Measurements from ENCODE around the gene CTF1.

The CTF1 gene

DNA sequence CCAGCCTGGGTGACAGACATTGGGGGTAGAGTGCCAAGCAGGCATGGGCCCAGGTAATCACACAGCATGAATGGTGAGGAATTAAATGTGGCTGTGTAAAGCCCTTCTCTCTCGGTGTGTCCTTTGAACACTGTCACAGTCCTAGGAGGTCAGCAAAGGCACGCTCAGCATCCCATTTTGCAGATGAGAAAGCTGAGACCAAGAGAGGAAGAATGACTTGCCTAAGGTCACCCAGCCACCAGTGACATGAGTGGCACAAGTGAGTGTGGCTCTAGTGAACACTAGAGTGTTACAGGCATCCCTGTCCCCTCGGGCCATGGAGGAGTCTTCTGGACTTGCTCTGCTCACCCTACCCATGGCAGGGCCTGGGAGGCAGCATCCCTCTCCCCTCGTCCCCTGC lies 10.7 kb downstream of the CTF1 start:
- no peak for DNase-seq (ENCODE audit: low spot score)

DNA sequence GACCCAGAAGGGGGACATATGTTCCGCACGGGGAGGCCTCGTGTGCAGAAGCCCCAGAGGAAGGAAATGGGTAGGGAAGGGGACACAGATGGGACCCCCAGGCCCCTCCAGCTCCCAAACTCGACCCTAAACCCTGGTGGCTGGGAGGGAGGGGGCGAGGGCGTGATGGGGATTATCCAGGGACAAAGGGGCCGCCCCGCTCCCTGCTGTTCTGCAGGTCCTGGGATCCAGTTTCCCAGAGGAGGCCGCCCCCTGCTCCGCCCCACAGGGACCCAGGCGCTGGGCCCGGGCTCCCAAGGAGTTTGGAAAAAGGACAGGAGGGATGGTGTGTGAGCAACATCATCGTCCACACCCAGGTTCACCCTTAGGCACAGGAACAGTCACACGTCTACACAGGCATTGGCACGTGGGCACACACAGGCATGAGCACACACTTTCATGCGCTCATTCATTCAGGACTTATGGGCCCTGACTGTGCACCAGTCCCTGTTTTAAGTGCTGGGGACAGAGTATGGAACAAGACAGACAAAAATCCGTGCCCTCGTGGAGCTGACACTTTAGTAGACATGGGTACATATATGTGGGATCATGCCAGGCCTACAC lies 14.1 kb downstream of the CTF1 start:
- DNase-seq (ENCODE audit: low spot score), result no peak

DNA sequence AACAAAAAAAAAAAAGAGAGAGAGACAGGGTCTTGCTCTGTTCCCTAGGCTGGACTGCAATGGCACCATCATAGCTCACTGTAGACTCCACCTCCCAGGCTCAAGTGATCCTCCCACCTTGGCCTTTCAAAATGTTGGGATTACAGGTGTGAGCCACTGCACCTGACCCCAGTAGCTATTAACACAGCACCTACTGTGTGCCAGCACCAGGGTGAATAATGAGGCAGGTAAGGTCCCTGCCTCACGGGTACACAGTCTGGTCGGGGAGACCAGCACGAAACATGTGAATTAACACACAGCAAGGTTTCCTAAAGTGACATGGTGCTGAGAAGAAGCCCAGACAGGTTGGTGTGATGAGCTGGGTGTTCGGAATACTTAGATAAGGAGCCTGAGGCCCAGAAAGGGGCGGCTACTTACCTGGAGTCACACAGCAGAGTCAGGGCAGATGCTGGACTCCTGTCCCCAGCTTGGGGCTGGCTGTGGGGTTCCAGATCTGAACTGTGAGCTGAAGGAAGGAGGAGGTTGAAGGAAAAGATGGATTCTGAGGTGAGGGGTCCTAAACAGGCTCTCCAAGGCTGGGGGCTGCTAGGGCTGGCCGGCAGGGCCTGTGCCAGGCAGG lies 16.5 kb downstream of the CTF1 start:
- DNase-seq (ENCODE audit: low spot score), result no peak

DNA sequence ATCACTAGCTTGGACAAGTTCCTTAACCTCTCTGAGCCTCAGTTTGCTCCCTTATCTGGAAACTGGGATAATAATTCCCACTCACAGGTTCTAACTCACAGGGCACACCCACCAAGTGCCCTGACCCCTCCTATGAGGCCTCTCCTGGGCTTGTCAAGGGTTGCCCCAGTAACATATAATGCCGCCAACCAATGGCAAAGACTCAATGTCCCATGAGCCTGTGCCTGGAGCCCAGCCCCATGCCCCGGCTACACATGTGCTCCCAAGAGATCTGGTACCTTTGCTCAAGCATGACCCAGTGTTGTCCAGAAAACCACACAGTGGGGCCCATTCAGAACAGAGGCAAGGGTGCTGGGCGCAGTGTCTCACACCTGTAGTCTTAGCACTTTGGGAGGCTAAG lies 18.4 kb downstream of the CTF1 start:
- no peak for DNase-seq (ENCODE audit: low spot score)

DNA sequence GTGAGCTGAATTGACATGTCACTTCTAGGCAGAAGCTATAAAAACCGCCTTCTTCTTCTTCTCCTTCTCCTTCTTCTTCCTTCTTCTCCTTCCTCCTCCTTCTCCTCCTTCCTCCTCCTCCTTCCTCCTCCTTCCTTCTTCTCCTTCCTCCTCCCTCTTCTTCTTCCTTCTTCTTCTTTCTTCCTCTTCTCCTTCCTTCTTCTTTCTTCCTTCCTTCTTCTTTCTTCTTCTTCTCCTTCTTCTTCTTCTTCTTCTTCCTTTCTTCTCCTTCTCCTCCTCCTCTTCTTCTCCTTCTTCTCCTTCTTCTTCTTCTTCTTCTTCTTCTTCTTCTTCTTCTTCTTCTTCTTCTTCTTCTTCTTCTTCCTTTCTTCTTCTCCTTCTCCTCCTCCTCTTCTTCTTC lies 22.2 kb downstream of the CTF1 start:
- DNase-seq (ENCODE audit: low spot score), result no peak

DNA sequence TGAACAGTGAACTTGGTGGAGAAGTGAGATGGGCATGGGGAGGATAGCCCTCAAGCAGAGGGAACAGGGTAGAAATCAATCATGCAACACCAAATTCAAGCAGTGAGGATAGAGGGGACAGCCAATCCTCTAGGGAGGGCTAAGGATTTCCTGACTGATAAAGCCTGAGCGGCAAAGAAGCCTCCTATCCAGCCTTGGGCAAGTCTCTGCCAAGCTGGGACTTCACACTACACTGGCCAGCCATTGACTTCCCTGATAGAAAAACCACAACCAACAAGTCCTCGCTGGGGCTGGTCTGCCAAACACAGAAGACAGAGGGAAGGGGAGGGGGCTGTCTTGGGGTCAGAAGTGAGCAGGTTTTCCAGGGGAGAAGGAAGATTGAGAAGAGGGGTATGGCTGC lies 24.5 kb downstream of the CTF1 start:
- DNase-seq (ENCODE audit: low spot score), result no peak

DNA sequence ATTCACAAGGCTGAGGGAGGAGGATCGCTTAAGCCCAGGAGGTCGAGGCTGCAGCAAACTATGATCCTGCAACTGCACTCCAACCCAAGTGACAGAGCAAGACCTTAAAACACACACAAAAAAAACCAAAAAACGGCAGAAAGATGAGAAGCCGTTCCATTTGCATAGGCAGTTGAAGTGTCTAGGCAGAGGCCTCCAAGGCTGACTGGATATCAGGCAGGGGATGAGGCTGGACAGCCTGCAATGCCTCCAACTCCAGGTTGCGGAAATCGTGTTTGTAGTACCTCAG lies 25.0 kb downstream of the CTF1 start:
- no peak for DNase-seq (ENCODE audit: low spot score)

DNA sequence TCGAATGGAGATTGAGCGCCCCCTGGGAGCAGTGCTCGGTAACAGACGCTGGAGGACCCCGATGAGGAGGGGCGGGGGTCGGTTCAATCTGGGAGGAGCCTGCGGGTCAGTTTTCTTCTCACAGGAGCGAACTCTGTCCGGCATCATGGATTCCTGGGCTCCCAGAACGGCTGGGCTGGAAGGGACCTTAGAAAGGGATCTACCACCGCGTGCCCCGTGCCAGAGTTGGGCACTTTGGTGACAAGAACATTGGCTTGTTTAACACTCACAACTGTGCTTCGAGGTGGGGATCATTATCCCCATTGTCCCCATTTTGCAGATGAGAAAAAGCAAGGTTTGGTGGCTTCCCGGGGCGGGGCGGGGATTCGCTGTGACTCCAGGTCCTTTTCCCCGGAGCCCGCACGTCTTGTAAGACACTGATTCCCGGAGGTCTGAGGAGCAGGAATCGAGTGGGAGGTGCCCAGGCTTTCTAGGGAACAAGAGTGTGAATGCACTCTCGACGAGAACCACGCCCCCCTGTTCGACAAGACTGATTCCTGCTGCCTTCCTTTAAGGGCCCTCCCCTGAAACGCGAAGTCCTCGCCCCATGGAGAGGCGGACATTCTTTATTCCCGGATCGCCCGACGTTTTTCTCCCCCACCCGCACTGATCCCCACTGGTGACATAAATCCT lies 25.5 kb downstream of the CTF1 start:
- peak; percentile 85 for DNase-seq (ENCODE audit: low spot score)

DNA sequence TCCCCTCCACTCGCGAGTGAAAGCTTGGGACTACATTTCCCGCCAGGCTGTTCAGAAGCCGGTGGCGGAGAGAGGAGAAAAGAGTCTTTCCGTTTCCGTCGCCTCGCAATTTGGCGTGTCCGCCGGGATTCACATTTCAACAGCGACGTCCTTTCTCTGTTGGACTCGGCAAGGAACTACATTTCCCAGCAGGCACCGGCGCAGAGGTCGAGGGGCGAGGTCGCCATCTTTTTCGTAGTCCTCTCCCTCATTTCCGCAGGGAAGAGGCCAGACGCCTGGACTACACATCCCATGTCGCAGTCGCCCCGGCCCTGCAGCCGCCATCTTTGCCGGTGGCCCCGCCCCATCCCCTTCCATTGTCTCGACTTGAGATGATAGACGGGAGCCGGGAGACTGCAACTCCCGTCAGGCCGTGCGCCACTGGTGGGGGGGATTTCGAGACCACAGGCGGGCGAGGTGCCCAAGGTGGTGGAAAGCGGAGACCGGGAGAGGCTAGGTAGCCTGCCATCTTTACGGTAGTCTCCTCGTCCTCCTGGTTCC lies 26.1 kb downstream of the CTF1 start:
- peak; percentile 95 for DNase-seq (ENCODE audit: low spot score)

DNA sequence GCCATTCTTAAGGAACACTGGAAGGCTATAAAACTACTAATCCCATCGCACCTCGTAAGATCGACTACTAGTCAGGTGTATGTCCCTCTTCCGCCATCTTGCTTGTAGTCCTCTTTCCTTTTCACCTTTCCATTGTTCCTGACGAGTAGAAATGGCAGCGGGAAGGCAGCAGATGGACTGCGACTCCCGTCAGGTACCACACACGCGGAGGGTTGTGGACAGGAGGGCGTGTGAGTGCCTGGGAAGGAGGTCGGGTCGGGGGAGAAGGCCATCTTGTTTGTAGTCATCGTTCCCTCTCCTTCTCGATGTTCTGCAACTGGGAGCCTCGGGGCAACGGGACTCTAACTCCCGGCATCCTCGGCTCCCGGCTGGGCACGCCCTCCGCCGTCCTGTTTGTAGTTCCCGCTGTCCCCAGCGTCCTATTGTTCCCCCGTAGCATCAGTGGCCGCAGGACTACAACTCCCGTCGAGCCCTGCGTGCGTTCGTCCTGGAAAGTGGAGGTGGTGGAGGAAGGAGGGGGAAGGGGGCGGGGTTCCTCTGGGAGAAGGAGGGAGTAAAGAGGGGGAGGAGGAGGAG lies 26.6 kb downstream of the CTF1 start:
- DNase-seq (ENCODE audit: low spot score), result peak; percentile 97

DNA sequence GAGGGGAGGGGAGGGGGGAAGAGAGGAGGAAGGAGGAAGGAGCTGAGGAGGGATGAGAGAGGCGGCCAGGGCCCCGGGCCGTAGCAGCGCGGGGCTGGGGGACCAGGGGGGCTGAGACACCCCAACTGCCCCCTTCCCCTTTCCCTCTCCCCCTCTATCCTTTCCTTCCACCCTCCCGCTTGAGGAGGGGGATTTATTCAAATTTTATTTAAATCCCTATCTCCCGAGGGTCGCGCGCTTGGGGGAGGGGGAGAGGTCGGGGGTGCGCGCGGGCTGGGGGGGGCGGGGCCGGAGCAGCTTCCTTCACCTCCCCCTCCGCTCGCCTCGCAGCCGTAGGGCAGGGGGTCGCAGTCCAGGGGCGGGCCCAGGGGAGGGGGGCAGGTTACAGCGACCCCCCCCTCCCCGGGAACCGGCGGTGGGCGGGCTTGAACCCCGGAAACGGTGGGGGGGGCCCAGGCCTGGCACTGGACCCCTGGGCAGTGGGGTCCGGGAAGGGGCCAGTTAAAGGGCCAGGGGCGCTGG lies 27.2 kb downstream of the CTF1 start, which contains the start of gene FBXL19:
Gene FBXL19 (plus strand): TSS at position 19 of the 522 bp plus-strand sequence. CDS start 2,183 bp downstream, outside the sequence.
- DNase-seq (ENCODE audit: low spot score), result peak; percentile 26

DNA sequence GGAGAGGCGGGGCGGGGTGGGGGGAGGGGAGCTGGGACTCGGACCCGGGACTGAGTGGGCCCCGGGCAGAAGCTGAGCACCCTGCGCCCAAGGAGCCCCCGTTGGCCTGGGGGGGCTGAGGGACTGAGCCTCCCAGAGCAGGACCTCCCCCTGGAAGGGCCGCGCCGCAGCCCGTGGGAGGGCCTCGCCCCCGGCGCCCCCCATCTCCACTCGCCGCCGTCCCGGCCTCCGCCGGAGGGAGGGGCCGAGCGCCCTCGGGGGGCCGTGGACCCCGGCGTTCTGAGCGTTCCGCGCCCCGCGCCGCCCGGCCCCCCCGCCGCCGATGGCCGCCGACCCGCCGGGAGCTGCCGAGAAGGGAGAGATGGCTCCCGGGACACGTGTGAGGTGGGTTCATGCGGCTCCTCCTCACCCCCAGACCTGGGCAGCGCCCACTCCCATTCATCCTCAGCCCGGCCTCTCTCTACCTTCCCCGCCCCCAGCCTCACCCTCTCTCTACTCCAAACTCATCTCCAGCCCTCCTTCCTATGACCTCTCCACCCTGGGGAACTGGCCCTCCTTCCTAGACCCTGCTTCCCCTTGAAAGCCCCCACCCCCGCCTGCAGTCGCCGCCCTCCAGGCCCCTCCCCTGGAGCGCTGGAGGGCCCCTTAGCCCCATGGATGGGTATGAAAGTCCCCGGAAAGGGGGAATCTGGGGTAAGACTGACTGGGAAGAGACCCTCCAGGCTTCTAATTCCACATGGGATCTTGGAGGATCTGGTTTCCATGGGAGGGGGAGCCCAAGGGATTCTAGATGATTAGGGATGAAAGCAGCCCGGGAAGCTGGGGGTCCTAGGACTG lies 27.9 kb downstream of the CTF1 start:
- DNase-seq (ENCODE audit: low spot score), result peak; percentile 33

DNA sequence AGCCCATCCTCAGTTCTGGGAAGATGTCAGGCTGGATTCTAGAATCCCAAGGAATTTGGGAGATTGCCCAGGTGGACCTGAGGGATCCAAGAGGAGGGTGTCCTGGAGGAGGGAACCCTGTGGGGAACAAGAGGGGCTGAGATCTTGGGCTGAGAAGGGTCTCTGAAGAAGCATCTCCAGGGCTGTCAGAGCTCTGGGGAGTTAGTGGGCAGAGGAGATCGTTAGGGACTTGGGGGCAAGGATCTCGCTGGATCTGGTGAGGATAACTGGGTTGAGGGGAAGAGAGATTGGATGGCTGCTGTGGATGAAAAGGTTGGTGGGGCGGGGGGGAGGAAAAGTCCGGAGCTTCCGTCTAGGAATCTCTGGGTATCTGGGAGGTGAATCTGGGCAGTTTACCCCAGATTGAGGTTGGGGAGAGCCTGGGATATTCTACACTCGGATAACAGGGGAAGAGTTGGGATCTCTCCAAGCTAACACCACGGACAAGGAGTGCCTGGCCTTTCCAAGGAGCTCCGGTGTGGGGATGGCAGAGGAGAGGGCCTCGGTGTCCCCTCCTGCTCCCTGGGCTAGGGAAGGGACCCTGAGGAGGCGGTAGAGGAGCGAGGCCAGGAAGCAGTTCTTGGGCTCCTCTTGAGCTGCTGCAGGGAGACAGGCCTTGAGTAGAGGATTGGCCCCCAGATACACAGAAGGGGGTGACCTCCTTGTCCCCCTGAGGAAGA lies 28.7 kb downstream of the CTF1 start:
- no peak for DNase-seq (ENCODE audit: low spot score)

DNA sequence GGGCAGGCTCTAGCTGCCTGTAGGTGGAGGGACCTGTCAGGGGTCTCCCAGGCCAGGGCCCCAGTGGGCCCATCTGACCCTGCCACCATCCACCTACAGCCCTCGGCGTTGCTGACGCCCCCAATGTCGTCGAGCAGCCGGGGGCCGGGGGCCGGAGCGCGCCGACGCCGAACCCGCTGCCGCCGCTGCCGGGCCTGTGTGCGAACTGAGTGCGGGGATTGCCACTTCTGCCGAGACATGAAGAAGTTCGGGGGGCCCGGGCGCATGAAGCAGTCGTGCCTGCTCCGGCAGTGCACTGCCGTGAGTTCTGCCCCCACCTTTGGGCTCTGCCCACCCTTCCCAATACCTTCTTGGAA lies 29.2 kb downstream of the CTF1 start:
- DNase-seq (ENCODE audit: low spot score), result no peak

DNA sequence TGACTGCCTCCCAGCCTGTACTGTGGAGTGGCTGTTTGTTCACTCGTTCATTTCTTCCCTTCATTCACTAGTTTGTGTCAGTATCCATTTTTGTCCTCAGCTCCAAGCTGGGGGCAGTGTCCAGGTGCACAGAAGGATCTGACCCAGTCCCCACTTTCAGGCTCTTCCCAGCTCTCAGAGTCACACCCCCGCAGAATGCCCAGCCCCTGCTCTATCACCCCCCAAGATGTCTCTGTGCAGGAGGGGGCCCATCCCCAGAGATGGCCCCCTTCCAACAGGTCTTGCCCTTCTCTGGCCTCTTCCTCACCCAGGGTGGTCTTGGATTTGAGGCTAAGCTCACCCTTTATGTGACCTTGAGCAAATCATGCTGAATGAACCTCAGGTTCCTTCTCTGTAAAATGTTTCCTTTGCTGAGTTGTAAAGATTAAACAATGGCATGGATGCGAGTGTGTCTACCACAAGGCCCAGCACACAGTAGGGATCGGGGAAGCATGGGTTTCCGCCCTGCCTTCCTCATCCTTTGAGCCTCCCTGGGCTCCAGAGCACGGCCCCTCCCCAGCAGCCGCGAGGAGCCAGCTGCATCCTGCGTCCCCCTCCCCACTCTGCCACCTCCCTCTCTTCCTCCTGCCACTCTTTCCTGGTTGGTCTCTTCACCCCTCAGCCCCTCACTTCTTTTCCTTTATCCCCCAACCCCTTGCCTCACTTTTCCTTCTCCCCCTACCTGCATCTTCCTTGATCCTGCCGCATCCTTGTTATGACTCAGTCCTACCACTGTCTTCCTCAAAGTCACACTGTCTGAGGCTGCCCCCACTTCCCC lies 29.8 kb downstream of the CTF1 start:
- DNase-seq (ENCODE audit: low spot score), result no peak

DNA sequence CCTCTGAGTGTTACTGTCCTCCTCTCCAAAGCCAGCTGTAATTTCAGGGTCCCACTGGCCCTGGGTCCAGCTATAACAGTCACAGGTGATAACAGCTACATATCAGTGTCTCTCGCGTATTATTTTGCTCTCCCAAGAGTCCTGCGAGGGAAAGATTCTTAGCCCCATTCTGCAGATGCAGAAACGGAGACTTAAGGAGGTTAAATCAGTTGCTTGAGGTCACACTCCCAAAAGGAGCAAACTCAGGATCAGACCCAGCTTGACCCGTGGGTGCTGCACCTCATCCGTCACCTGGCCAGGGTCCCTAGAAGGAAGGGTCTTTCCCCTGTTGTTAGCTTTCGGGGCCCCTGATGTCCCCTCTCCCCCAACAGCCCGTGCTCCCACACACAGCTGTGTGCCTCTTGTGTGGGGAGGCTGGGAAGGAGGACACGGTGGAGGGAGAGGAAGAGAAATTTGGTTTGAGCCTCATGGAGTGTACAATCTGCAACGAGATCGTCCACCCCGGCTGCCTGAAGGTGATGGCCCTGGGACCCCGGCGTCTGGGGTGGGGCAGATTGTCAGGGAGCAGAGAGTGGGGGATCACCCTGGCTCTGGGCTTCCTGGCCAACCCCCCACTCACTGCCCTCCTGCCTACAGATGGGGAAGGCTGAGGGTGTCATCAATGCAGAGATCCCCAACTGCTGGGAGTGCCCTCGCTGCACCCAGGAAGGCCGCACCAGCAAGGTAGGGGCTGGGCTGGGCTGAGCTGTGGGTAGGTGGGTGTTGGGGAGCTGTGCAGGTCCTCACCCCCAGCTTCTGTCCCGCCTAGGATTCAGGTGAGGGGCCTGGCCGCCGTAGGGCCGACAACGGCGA lies 30.7 kb downstream of the CTF1 start:
- no peak for DNase-seq (ENCODE audit: low spot score)

DNA sequence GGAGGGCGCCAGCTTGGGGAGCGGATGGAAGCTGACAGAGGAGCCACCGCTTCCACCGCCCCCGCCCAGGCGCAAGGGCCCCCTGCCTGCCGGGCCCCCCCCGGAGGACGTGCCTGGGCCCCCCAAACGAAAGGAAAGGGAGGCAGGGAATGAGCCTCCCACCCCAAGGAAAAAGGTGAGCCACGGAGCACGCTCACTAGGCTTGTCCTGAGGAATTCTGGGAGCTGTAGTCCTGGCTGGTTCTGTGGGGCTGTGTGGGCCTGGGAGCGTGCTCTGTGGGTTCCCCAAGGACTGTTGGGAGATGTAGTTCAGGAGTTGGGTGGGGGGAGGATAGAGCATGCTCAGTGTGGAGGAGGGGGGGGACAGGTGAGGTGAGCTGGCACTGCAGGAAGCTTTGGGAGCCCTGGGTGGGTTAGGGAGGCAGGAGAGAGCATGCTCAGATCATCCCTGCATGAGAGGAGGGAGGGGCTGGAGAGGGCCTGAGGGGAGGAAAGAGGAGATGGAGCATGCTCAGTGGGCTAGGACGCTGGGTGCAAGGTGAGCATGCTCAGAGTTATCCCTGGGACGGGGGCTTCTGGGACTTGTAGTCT lies 31.5 kb downstream of the CTF1 start:
- DNase-seq (ENCODE audit: low spot score), result peak; percentile 47

DNA sequence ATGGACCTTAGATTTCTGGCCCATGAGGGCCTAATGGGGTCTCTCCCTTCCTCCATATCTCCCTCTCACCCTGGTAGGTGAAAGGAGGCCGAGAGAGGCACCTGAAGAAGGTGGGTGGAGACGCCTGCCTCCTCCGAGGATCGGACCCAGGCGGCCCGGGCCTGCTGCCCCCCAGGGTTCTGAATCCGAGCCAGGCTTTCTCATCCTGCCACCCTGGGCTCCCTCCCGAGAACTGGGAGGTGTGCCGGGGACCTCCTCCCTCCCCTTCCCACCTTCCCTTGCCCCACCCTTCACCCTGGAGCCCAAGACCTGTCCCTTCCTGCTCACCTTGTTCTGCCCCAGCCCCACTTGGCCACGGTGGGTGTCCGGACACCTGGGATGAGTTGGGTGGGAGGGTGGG lies 32.0 kb downstream of the CTF1 start:
- DNase-seq (ENCODE audit: low spot score), result no peak

DNA sequence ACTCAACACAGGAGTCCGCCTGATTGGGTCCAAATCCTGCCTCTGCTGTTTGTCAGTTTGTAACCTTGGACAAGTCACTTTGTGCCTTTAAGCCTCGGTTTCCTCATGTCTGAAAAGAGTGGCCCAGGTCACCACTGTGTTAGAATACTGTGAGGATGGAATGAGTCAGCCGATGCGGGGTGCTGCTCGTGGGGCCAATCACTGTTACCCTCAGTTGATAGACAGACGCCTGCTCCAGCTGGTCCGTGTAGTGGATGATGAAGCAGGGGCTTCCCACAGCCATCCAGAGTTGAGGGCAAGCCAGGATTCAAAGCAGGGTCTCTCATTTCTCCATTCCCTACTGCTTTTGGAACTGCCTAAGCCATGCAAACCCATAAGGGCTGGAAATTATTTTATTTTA lies 32.8 kb downstream of the CTF1 start:
- DNase-seq (ENCODE audit: low spot score), result no peak
